Duodenal mucosa (tissue), 2 donors: ENCODE results near the gene TXNDC2.
A peak's percentile ranks its signal among the peaks of the same experiment; 100 is the strongest.
"Not testable (repeated sequence)": the region's sequence is repeated elsewhere in the genome, so short reads cannot be mapped to it uniquely, and the experiment has no call there.

Experiments
- H3K27ac ChIP-seq: one replicate; pipeline ENCODE4 v1.7.0; 2013; ENCODE audit warnings: low read depth, low read length
- H3K27me3 ChIP-seq, 2 donors: one replicate each; pipeline ENCODE4 v1.7.0; 2013; ENCODE audit warnings: low read length in 2 of 2, control low read depth in 1 of 2; ENCODE audit not compliant: insufficient read depth in 2 of 2, control insufficient read depth in 1 of 2
- H3K36me3 ChIP-seq, 2 donors: one replicate each; pipeline ENCODE4 v1.7.0; 2013; ENCODE audit warnings: low read length in 2 of 2, control low read depth in 1 of 2; ENCODE audit not compliant: insufficient read depth in 2 of 2, control insufficient read depth in 1 of 2
- H3K4me1 ChIP-seq, 2 donors: one replicate each; pipeline ENCODE4 v1.7.0; 2013; ENCODE audit warnings: low read length in 2 of 2, control low read depth in 1 of 2; ENCODE audit not compliant: insufficient read depth in 2 of 2, control insufficient read depth in 1 of 2
- H3K4me3 ChIP-seq, 2 donors: one replicate each; pipeline ENCODE4 v1.7.0; 2013; ENCODE audit warnings: low read length in 2 of 2, low read depth in 1 of 2
- H3K9ac ChIP-seq, 2 donors: one replicate each; pipeline ENCODE4 v1.7.0; 2013; ENCODE audit warnings: low read length in 2 of 2, low read depth in 1 of 2
- H3K9me3 ChIP-seq, 2 donors: one replicate each; pipeline ENCODE4 v1.7.0; 2013; ENCODE audit warnings: low read length in 2 of 2, control low read depth in 1 of 2; ENCODE audit not compliant: control insufficient read depth in 1 of 2

Gene TXNDC2

DNA sequence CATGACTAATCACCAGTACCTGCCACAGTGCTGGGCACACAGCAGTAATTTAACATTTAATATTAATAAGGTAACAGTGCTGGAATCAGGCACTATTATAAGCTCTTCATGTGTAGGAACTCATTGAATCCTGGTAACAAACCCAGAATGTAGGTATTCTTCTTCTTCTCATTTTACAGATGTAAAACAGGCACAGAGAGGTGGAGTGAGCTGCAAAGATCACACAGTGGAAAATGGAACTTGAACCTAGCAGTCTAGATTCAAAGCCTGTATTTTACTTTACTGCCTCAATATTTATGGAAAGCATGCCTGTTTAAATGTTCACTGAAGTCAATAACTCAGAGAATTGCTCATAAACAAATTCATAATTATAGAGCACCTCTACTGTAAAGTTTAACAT, 24.3 kb downstream of the TXNDC2 start:
- Histone ChIP-seq H3K27me3 (peaks cover 2 to 5% of the 10 kb centered on the region in 2 donors), H3K36me3 (no peaks in the 10 kb centered on the region), H3K27ac (no peak overlapping the region), H3K9me3 (no peaks in the 10 kb centered on the region), H3K4me1 (peaks cover 0 to 2% of the 10 kb centered on the region in 2 donors), H3K9ac (no peak overlapping the region), H3K4me3 (no peak overlapping the region)

DNA sequence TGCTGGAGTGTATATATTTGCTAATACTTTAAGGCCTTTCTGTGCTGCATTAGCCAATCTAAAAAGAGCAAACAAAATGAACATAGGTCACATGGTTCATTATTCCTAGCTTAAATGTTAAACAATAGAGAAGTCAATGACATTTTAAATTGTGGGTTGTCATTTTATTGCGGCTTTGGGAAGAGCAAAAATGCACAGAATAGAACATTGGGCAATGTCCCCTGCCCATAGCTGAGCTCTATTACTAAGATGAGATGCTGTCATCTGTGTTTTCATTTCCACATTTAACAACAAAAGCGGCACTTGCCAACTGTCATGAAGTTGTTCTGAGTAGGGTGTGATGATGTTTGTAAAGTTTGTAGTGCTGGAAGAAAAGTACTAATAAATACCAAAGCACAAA, 24.9 kb downstream of the TXNDC2 start:
- H3K27ac ChIP-seq, result no peak overlapping the region
- no peak overlapping the region for H3K9ac ChIP-seq
- H3K4me1 ChIP-seq, result peaks cover 2 to 3% of the 10 kb centered on the region in 2 donors
- H3K36me3 ChIP-seq, result no peaks in the 10 kb centered on the region
- no peak overlapping the region for H3K4me3 ChIP-seq
- no peaks in the 10 kb centered on the region for H3K9me3 ChIP-seq
- peaks cover 2 to 3% of the 10 kb centered on the region in 2 donors for H3K27me3 ChIP-seq

DNA sequence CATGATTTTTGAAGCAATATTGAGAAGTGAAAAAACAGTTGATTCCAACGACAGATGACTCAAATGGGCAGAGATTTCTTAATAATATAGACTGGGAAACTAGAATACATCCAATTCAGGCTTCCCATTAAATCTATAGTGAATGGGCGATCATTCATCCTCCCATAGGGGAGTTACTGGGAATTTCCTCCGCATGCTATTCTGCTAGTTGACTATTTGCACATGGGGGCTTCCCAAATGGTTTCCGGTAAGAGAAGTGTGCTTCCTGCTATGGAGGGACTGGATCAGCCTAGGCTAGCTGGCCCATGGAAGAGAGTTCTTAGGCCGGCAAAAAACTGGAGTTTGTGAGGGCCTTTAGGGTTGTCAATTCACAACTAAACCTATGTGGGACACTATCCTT, 25.5 kb downstream of the TXNDC2 start:
- H3K4me3 ChIP-seq, result no peak overlapping the region
- no peaks in the 10 kb centered on the region for H3K36me3 ChIP-seq
- H3K9me3 ChIP-seq, result no peaks in the 10 kb centered on the region
- peaks cover 7 to 9% of the 10 kb centered on the region in 2 donors for H3K4me1 ChIP-seq
- H3K27ac ChIP-seq, result no peak overlapping the region
- peaks cover 0 to 2% of the 10 kb centered on the region in 2 donors for H3K27me3 ChIP-seq
- H3K9ac ChIP-seq, result no peak overlapping the region

DNA sequence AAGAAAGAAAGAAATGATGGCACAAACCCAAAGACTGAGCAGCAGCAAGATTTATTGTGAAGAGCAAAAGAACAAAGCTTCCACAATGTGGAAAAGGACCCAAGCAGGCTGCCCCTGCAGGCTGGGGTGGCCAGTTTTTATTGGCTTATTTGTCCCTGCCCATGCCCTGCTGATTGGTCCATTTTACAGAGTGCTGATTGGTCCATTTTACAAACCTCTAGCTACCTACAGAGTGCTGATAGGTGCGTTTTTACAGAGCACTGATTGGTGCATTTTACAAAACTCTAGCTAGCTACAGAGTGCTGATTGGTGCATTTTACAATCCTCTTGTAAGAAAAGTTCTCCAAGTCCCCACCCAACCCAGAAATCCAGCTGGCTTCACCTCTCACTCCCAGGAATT, 26.5 kb downstream of the TXNDC2 start:
- not testable (repeated sequence) for H3K9me3 ChIP-seq, H3K27ac ChIP-seq, H3K36me3 ChIP-seq, H3K9ac ChIP-seq, H3K4me3 ChIP-seq, H3K27me3 ChIP-seq
- peaks cover 11 to 16% of the 10 kb centered on the region in 2 donors for H3K4me1 ChIP-seq

DNA sequence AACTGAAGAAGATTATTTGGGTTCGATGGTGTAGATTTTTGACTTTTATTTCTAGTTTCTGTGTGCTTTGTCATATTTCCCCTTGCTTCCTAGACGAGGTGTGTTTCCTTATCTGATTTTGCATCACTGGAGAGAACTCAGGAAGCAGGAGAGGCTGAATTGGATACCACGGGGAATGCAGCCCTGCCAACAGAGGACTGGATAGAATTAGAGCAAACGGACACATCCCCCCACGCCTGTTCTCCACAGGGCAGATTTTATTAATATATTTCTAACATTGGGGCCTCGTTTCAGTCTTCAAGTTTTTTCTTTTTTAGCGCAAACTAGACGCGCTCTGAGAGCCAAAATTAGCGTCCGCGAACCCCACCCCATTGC, 27.4 kb downstream of the TXNDC2 start:
- Histone ChIP-seq H3K4me3 (peak overlapping the region; percentile 90 to 97), H3K36me3 (no peaks in the 10 kb centered on the region), H3K9ac (peak overlapping the region; percentile 84 to 89), H3K27me3 (peaks cover 0 to 2% of the 10 kb centered on the region in 2 donors), H3K9me3 (no peaks in the 10 kb centered on the region), H3K4me1 (peaks cover 18 to 24% of the 10 kb centered on the region in 2 donors), H3K27ac (no peak overlapping the region)

DNA sequence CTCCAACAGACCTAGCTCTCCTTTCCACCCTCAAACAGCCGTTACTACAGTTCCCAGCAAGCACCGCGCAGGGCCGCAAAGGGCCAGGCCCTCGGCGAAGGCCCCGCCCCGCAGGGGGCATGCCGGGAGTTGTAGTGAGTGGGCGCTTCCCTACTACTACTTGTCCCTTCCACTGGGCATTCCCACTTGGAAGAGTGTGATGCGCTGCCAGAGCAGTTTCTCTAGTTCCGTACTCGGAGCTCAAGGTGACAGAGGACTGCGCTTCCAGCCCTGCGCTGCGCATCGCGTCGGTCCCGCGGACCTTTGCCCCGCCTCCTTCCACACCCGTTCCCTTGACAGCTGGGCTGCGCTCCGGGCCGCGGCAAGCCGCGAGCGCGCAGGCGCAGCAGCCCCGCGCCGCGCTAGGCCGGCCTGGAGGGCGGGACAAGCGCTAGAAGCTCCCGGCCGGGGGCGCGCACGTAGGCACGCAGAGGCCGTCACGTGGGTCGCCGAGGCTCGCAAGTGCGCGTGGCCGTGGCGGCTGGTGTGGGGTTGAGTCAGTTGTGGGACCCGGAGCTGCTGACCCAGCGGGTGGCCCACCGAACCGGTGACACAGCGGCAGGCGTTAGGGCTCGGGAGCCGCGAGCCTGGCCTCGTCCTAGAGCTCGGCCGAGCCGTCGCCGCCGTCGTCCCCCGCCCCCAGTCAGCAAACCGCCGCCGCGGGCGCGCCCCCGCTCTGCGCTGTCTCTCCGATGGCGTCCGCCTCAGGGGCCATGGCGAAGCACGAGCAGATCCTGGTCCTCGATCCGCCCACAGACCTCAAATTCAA, 28.0 kb downstream of the TXNDC2 start, which contains the start of gene VAPA:
Gene VAPA, plus strand, starts transcription at position 491 of the 808 bp plus-strand sequence. Its CDS starts 241 bp downstream, at position 732.
- no peaks in the 10 kb centered on the region for H3K36me3 ChIP-seq
- peak within 1 kb of the TSS; percentile 84 to 91 for H3K9ac ChIP-seq
- no peaks in the 10 kb centered on the region for H3K9me3 ChIP-seq
- H3K4me1 ChIP-seq, result peaks cover 24 to 30% of the 10 kb centered on the region in 2 donors
- H3K27ac ChIP-seq, result peak within 1 kb of the TSS; percentile 99
- peak within 1 kb of the TSS; percentile 90 to 97 for H3K4me3 ChIP-seq
- peaks cover 0 to 2% of the 10 kb centered on the region in 2 donors for H3K27me3 ChIP-seq

DNA sequence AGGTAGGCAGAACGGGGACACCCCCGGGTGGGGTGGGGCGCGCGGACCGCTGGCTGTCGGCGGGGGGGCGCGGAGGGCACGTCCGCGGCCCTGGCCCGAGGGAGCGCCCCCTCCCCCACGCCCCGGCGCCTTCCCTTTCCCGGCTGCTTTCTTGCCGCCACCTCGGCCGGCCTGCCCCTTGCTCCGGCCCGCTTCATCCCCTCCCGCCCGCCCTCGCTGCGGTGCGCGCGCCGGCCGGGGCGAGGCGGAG, 28.5 kb downstream of the TXNDC2 start:
- peaks cover 0 to 2% of the 10 kb centered on the region in 2 donors for H3K27me3 ChIP-seq
- H3K9me3 ChIP-seq, result no peaks in the 10 kb centered on the region
- peaks cover 27 to 35% of the 10 kb centered on the region in 2 donors for H3K4me1 ChIP-seq
- peak overlapping the region; percentile 84 to 91 for H3K9ac ChIP-seq
- H3K4me3 ChIP-seq, result peak overlapping the region; percentile 90 to 97
- no peaks in the 10 kb centered on the region for H3K36me3 ChIP-seq
- H3K27ac ChIP-seq, result peak overlapping the region; percentile 99

DNA sequence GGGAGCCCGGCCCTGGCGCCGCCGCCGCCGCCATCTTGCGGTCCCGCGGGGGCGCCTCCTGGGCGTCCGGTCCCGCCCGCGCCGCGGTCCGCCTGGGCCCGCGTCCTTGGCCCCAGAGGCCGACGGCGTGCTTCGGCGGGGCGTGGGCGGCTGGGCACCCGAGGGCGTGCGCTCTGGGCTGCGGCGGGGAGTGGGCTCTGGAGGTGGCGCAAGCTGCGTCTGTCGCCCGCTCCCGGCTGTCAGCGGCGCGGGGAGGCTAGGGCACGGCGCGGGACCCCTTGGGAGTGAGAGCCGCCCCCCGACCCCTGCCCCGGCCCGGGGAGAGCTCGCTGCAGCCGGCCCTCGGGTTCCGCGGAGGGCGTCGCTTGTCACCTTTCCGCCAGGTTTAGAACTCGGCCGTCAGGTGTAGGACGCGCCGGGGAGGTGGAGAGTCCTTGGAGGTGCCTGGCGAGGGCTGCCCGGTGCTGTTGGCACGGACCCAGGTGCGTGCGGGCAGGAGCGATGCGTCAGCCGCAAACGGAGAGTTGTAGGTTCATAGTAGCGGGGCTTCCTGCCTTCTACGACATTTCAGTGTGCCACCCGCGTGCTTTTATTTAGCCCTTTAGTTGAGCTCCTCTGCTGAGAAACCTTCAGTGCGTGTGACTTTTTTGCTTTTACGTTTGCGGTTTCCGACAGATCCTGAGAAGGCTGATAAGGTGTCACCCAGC, 29.0 kb downstream of the TXNDC2 start:
- H3K9me3 ChIP-seq, result no peaks in the 10 kb centered on the region
- H3K4me3 ChIP-seq, result peak overlapping the region; percentile 73 to 90
- peaks cover 32 to 40% of the 10 kb centered on the region in 2 donors for H3K4me1 ChIP-seq
- H3K27ac ChIP-seq, result peak overlapping the region; percentile 99
- no peaks in the 10 kb centered on the region for H3K36me3 ChIP-seq
- peak overlapping the region; percentile 65 to 71 for H3K9ac ChIP-seq
- peaks cover 0 to 2% of the 10 kb centered on the region in 2 donors for H3K27me3 ChIP-seq

DNA sequence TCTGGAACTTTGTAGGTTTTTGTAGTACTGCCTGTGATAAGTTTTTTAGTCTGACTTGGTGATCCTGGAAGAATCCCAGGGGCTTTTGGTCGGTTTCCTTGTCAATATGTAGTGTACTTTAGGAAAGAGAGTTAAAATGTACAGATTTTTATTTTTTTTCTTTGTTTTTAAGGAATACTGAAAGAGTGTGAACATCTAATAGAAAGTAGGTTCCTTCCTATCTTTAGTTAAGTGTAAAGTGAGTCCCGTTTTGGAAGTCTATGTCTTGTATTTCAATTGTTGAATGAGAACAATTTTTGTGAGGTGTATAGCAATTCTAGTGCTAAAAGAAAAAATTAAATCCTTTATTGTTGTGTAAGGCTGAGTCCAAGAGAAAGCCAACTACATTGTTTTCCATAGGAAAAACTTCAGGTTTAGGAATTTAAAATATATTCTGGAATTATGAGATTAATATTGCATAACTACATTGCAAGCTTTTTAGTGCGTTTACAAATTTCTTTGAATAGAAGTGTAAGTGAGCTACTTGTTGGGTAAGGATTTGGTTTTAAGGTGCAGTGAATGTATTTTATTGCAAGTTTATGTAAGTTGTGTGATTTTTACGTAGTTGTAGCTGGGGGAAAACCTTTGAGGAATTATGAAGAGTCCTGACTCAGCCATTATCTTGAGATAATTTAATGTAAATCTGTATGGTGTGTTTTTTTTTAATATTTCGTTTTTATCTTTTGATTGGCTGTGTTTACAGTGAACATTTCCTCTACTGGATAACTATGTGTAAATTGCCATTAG, 29.7 kb downstream of the TXNDC2 start:
- peak overlapping the region; percentile 65 to 71 for H3K9ac ChIP-seq
- H3K36me3 ChIP-seq, result no peaks in the 10 kb centered on the region
- H3K9me3 ChIP-seq, result no peaks in the 10 kb centered on the region
- no peaks in the 10 kb centered on the region for H3K27me3 ChIP-seq
- peaks cover 36 to 47% of the 10 kb centered on the region in 2 donors for H3K4me1 ChIP-seq
- peak overlapping the region; percentile 99 for H3K27ac ChIP-seq
- H3K4me3 ChIP-seq, result peak overlapping the region; percentile 73 to 90
